Measurements from ENCODE around the gene TBC1D16.
A peak's percentile ranks its signal among the peaks of the same experiment; 100 is the strongest.

Gene TBC1D16

GRCh38 chr17:79991924-79992648 is 43.6 kb downstream of the TBC1D16 start:
- Histone ChIP-seq H3K27me3 (ENCODE audit: insufficient read depth, low read length, poor library complexity) (no peaks in the 10 kb centered on the region), H3K4me2 (ENCODE audit: insufficient read depth, low read length) (peak overlapping the region; percentile 64), H4K20me1 (ENCODE audit: insufficient read depth, low read length) (no peaks in the 10 kb centered on the region; the same call in 1 of the 2 replicates), H3K27ac (ENCODE audit: low read length) (peak overlapping the region; percentile 43), H3K36me3 (ENCODE audit: insufficient read depth, low read length) (no peaks in the 10 kb centered on the region), H3K4me3 (ENCODE audit: low read depth in 1 of 2, low read length in 2 of 2) (peak overlapping the region in 1 of 2 experiments; percentile 42; a peak in 1 of 4 replicates), H3K4me1 (ENCODE audit: insufficient read depth, low read length) (peaks cover 36% of the 10 kb centered on the region), H3K79me2 (ENCODE audit: insufficient read depth, low read length) (no peaks in the 10 kb centered on the region), H3K9me3 (ENCODE audit: insufficient read depth, low read length, severe bottlenecking) (no peaks in the 10 kb centered on the region), H3K9ac (ENCODE audit: low read depth, low read length) (peak overlapping the region; percentile 48), H2AFZ (ENCODE audit: low read depth, low read length) (peak overlapping the region; percentile 72; the same call in 1 of the 2 replicates)
- TF ChIP-seq, protein P1, sequence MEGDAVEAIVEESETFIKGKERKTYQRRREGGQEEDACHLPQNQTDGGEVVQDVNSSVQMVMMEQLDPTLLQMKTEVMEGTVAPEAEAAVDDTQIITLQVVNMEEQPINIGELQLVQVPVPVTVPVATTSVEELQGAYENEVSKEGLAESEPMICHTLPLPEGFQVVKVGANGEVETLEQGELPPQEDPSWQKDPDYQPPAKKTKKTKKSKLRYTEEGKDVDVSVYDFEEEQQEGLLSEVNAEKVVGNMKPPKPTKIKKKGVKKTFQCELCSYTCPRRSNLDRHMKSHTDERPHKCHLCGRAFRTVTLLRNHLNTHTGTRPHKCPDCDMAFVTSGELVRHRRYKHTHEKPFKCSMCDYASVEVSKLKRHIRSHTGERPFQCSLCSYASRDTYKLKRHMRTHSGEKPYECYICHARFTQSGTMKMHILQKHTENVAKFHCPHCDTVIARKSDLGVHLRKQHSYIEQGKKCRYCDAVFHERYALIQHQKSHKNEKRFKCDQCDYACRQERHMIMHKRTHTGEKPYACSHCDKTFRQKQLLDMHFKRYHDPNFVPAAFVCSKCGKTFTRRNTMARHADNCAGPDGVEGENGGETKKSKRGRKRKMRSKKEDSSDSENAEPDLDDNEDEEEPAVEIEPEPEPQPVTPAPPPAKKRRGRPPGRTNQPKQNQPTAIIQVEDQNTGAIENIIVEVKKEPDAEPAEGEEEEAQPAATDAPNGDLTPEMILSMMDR (IDR thresholded peaks at IDR 0.05; ENCODE audit: borderline replicate concordance, extremely low read depth, low read length, poor library complexity, severe bottlenecking): no peak
- no peak for TF ChIP-seq EZH2 (IDR thresholded peaks at IDR 0.05; ENCODE audit: borderline replicate concordance, low read depth, low read length, severe bottlenecking)
- DNase-seq (peak; percentile 69), ATAC-seq (ENCODE audit: insufficient read depth, low read depth) (peak; percentile 23)

- H3K4me3 ChIP-seq (ENCODE audit: low read depth in 1 of 2, low read length in 2 of 2): peak overlapping the region in 1 of 2 experiments; percentile 42; a peak in 1 of 4 replicates
- DNase-seq (peak; percentile 93), ATAC-seq (ENCODE audit: insufficient read depth, low read depth) (peak; percentile 83)
- no peaks in the 10 kb centered on the region for H3K9me3 ChIP-seq (ENCODE audit: insufficient read depth, low read length, severe bottlenecking)
- no peaks in the 10 kb centered on the region; the same call in 1 of the 2 replicates for H4K20me1 ChIP-seq (ENCODE audit: insufficient read depth, low read length)
- 0 out of 2 replicates have a peak overlapping the region, but pooled peaks have one; percentile 27 for H2AFZ ChIP-seq (ENCODE audit: low read depth, low read length)
- no peaks in the 10 kb centered on the region for H3K36me3 ChIP-seq (ENCODE audit: insufficient read depth, low read length)
- peak overlapping the region; percentile 48 for H3K9ac ChIP-seq (ENCODE audit: low read depth, low read length)
- peaks cover 28% of the 10 kb centered on the region for H3K4me1 ChIP-seq (ENCODE audit: insufficient read depth, low read length)
- TF ChIP-seq EZH2 (IDR thresholded peaks at IDR 0.05; ENCODE audit: borderline replicate concordance, low read depth, low read length, severe bottlenecking): no peak
- TF ChIP-seq, protein P1 (IDR thresholded peaks at IDR 0.05; ENCODE audit: borderline replicate concordance, extremely low read depth, low read length, poor library complexity, severe bottlenecking): peak; percentile 76
- H3K27ac ChIP-seq (ENCODE audit: low read length): peak overlapping the region; percentile 58; the same call in 1 of the 2 replicates
- H3K4me2 ChIP-seq (ENCODE audit: insufficient read depth, low read length): peak overlapping the region; percentile 64
- H3K79me2 ChIP-seq (ENCODE audit: insufficient read depth, low read length): no peaks in the 10 kb centered on the region
- H3K27me3 ChIP-seq (ENCODE audit: insufficient read depth, low read length, poor library complexity): no peaks in the 10 kb centered on the region
These were observed 44.3 kb downstream of the TBC1D16 start for GRCh38 chr17:79991140-79991923.

GRCh38 chr17:79990704-79991103 is 45.0 kb downstream of the TBC1D16 start:
- H3K9ac ChIP-seq (ENCODE audit: low read depth, low read length): no peak overlapping the region; the same call in 1 of the 2 replicates
- H3K4me1 ChIP-seq (ENCODE audit: insufficient read depth, low read length): peaks cover 24% of the 10 kb centered on the region
- H2AFZ ChIP-seq (ENCODE audit: low read depth, low read length): no peak overlapping the region
- no peak overlapping the region for H3K4me2 ChIP-seq (ENCODE audit: insufficient read depth, low read length)
- no peak for DNase-seq
- no peak overlapping the region for H3K27ac ChIP-seq (ENCODE audit: low read length)
- no peaks in the 10 kb centered on the region for H3K79me2 ChIP-seq (ENCODE audit: insufficient read depth, low read length)
- no peak for TF ChIP-seq EZH2 (IDR thresholded peaks at IDR 0.05; ENCODE audit: borderline replicate concordance, low read depth, low read length, severe bottlenecking)
- TF ChIP-seq, protein P1 (IDR thresholded peaks at IDR 0.05; ENCODE audit: borderline replicate concordance, extremely low read depth, low read length, poor library complexity, severe bottlenecking): no peak
- no peaks in the 10 kb centered on the region for H3K9me3 ChIP-seq (ENCODE audit: insufficient read depth, low read length, severe bottlenecking)
- H3K36me3 ChIP-seq (ENCODE audit: insufficient read depth, low read length): no peaks in the 10 kb centered on the region
- H3K27me3 ChIP-seq (ENCODE audit: insufficient read depth, low read length, poor library complexity): no peaks in the 10 kb centered on the region
- no peak for ATAC-seq (ENCODE audit: insufficient read depth, low read depth)
- H4K20me1 ChIP-seq (ENCODE audit: insufficient read depth, low read length): no peaks in the 10 kb centered on the region; the same call in 1 of the 2 replicates
- H3K4me3 ChIP-seq (ENCODE audit: low read depth in 1 of 2, low read length in 2 of 2): no peak overlapping the region
